CD14-positive monocyte (primary cell): ENCODE results near the gene PODN. TPM values are rescaled to one million over a fixed set of nuclear protein-coding genes. Genes with fewer than 3 reads are reported as not detected.

ENCODE experiments used
- DNase-seq, 3 donors: peaks; one replicate each; pipeline ENCODE4 v3.0.0-alpha.2; 2011 to 2022
- H2AFZ ChIP-seq: 2 replicates; pipeline ENCODE4 v1.6.0; 2012; ENCODE audit warnings: mild to moderate bottlenecking, low read depth, low read length, inconsistent platforms; ENCODE audit not compliant: insufficient read depth, poor library complexity, severe bottlenecking
- H3K27ac ChIP-seq, 2 donors: 1 replicate in 1 of 2; 2 replicates in 1 of 2; pipeline ENCODE4 v1.5.1; 2012 to 2013; ENCODE audit warnings: low read length in 2 of 2, control low read depth in 1 of 2, inconsistent platforms in 1 of 2, low read depth in 1 of 2, mild to moderate bottlenecking in 1 of 2
- H3K27me3 ChIP-seq, 2 donors: one replicate each; pipeline versions ENCODE4 v1.6.0 to v1.6.1; 2011 to 2013; ENCODE audit warnings: low read length in 2 of 2; ENCODE audit not compliant: control insufficient read depth in 2 of 2, insufficient read depth in 2 of 2
- H3K36me3 ChIP-seq, 2 donors: replicated peaks in 1 of 2; 1 replicate in 1 of 2; 2 replicates in 1 of 2; pipeline versions ENCODE4 v1.5.1 to v1.6.1; 2012 to 2013; ENCODE audit warnings: low read length in 2 of 2, control low read depth in 1 of 2, inconsistent platforms in 1 of 2, mild to moderate bottlenecking in 1 of 2; ENCODE audit not compliant: insufficient read depth in 2 of 2, control insufficient read depth in 1 of 2
- H3K4me1 ChIP-seq, 2 donors: 1 replicate in 1 of 2; 2 replicates in 1 of 2; pipeline versions ENCODE4 v1.5.1 to v1.6.1; 2012 to 2013; ENCODE audit warnings: low read length in 2 of 2, control low read depth in 1 of 2, inconsistent platforms in 1 of 2, mild to moderate bottlenecking in 1 of 2, moderate library complexity in 1 of 2; ENCODE audit not compliant: insufficient read depth in 2 of 2, control insufficient read depth in 1 of 2
- H3K4me2 ChIP-seq: replicated peaks from 2 replicates; pipeline ENCODE3; 2012; ENCODE audit warnings: low read length, moderate library complexity, mild to moderate bottlenecking; ENCODE audit not compliant: poor library complexity, severe bottlenecking; ENCODE audit errors: extremely low read depth
- H3K4me3 ChIP-seq, 3 experiments: fragments of 200-600 bp in 1 of 3; sonication (generic) in 1 of 3; replicated peaks in 1 of 3; 1 replicate in 2 of 3; 2 replicates in 1 of 3; pipeline ENCODE4 v1.5.1; 2011 to 2013; ENCODE audit warnings: low read length in 3 of 3, mild to moderate bottlenecking in 3 of 3, control low read depth in 2 of 3, low read depth in 2 of 3, inconsistent platforms in 1 of 3, moderate library complexity in 1 of 3
- H3K79me2 ChIP-seq: 2 replicates; pipeline ENCODE4 v1.6.0; 2012; ENCODE audit warnings: mild to moderate bottlenecking, control low read depth, inconsistent platforms, low read length, moderate library complexity; ENCODE audit not compliant: insufficient read depth
- H3K9ac ChIP-seq: 2 replicates; pipeline ENCODE4 v1.6.0; 2017; ENCODE audit warnings: low read length, mild to moderate bottlenecking; ENCODE audit not compliant: insufficient read depth, poor library complexity, severe bottlenecking
- H3K9me3 ChIP-seq, 2 donors: replicated peaks in 1 of 2; 1 replicate in 1 of 2; 2 replicates in 1 of 2; pipeline versions ENCODE4 v1.5.1 to v1.6.1; 2012 to 2013; ENCODE audit warnings: low read length in 2 of 2, control low read depth in 1 of 2; ENCODE audit not compliant: control insufficient read depth in 1 of 2, insufficient read depth in 1 of 2
- H4K20me1 ChIP-seq: 2 replicates; pipeline ENCODE4 v1.6.0; 2012; ENCODE audit warnings: mild to moderate bottlenecking, low read length, control low read depth, moderate library complexity; ENCODE audit not compliant: insufficient read depth
- H3K27ac Mint-ChIP-seq, 7 donors: one replicate each; pipeline ENCODE4 v1.8.0; 2020; ENCODE audit warnings: mild to moderate bottlenecking in 7 of 7, mixed read lengths in 7 of 7, moderate library complexity in 6 of 7, inconsistent platforms in 2 of 7
- H3K27me3 Mint-ChIP-seq, 3 donors: one replicate each; pipeline ENCODE4 v1.8.0; 2021 to 2022; ENCODE audit warnings: low read depth in 3 of 3, mild to moderate bottlenecking in 3 of 3, mixed read lengths in 3 of 3, moderate library complexity in 3 of 3, inconsistent platforms in 1 of 3
- H3K36me3 Mint-ChIP-seq, 2 donors: one replicate each; pipeline ENCODE4 v1.8.0; 2020; ENCODE audit warnings: mixed read lengths in 2 of 2, inconsistent platforms in 1 of 2, mild to moderate bottlenecking in 1 of 2
- H3K4me1 Mint-ChIP-seq: one replicate; pipeline ENCODE4 v1.8.0; 2020; ENCODE audit warnings: mild to moderate bottlenecking, mixed read lengths
- H3K4me3 Mint-ChIP-seq, 2 donors: one replicate each; pipeline ENCODE4 v1.8.0; 2020; ENCODE audit warnings: mild to moderate bottlenecking in 2 of 2, mixed read lengths in 2 of 2, moderate library complexity in 1 of 2
- H3K9me3 Mint-ChIP-seq, 7 donors: one replicate each; pipeline ENCODE4 v1.8.0; 2020 to 2022; ENCODE audit warnings: mixed read lengths in 7 of 7, mild to moderate bottlenecking in 6 of 7, moderate library complexity in 6 of 7, inconsistent platforms in 2 of 7
- CTCF ChIP-seq: fragments of 200-600 bp; IDR thresholded peaks from one replicate; pipeline ENCODE4 v1.8.0; 2022; ENCODE audit warnings: antibody characterized with exemption, mild to moderate bottlenecking
- WGBS: methylation state at CpG from one replicate; pipeline ENCODE4 v1.1.5; 2013; ENCODE audit warnings: missing lambda C conversion rate; ENCODE audit not compliant: insufficient coverage; 5-methylcytosine and 5-hydroxymethylcytosine counted together
- intact Hi-C, 2 donors: fragments of 100-400 bp; cut with micrococcal nuclease; formaldehyde crosslinking; loops; one replicate each; pipeline versions ENCODE4 v1.15.0 to v1.15.1; 2023
- polyA plus RNA-seq, 3 donors: library from polyadenylated mRNA; depleted of rRNA in 1 of 3; unstranded in 2 of 3; stranded (reverse) in 1 of 3; fragments of 300-500 nt in 2 of 3; fragments of >200 nt in 1 of 3; fragmentation: Illumina TruSeq in 2 of 3; gene quantifications; 1 replicate in 2 of 3; 2 replicates in 1 of 3; pipeline ENCODE4 v1.2.3, GENCODE V29; 2012 to 2021

PODN gene
- polyA plus RNA-seq, 3 donors, result not detected

DNA sequence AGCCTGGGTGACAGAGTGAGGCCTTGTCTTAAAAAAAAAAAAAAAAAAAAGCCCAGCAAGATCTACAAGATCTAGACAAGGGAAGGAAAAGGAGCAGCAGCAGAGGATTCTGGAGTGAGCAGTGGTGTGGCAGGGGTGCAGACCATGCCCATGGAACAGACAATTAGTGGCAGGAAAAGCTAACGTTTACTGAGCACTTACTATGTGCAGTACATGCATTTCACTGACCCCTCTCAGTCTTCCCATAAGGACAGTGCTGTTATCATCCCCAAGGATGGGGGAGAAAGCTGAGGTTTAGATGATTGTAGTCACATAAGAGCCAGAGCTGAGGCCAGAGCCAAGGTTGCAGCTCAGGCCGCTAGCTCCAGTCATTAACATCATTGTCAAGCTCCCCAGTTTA lies 5.9 kb downstream of the PODN start:
- no CpG with 5 or more reads among the region's 2 CpGs for WGBS
- H3K27ac Mint-ChIP-seq, result no peak overlapping the region
- intact Hi-C loops, result no loop called here

DNA sequence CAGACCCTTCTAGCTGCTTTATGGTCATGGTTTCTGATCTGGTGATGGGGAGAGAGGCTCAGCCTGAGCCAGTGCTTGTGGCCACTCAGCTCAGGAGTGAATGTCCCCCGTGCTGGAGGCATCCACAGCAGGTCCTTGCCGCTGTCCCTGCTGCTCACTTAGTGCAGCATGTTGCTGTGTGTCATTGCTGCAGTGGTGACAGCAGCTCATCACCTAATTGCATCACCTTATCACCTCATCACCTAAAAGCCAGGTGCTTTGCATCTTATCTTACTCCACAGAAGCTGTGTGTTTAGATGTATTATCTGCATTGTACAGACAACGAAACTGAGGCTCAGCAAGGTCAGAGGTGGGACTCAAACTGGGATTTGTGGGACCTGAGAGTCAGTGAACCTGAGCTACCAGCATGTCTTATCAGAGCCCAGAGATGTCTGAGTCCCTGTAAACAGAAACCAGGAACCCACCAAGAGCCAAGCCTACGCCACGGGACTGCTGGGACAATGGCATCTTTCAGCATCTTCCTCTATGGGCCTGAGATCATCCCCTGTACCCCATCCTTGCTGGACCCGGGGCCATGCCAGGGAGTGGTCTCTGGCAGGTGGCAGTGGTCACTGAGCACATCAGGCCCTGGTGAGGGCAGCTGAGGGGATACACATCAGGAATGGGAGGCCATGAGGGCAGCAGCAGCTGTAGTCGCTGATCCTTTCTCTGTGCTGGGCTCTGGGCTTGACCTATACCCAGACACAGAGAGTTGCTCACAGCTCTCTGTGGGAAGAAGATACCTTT lies 6.5 kb downstream of the PODN start:
- Mint-ChIP-seq H3K27me3 (peaks cover 7 to 12% (median 11%) of the 10 kb centered on the region in 3 donors), H3K27ac (no peak overlapping the region), H3K36me3 (no peaks in the 10 kb centered on the region), H3K4me1 (no peaks in the 10 kb centered on the region), H3K4me3 (no peak overlapping the region), H3K9me3 (no peaks in the 10 kb centered on the region)
- TF ChIP-seq CTCF, result no peak
- no peaks in the 10 kb centered on the region for H4K20me1 ChIP-seq
- no peak overlapping the region for H2AFZ ChIP-seq
- no peaks in the 10 kb centered on the region for H3K79me2 ChIP-seq
- no peak overlapping the region for H3K4me3 ChIP-seq
- DNase-seq, result no peak
- intact Hi-C loops, result no loop called here
- no peaks in the 10 kb centered on the region for H3K4me1 ChIP-seq
- WGBS, result 97% methylated on average over 5 of the region's 7 CpGs
- H3K9ac ChIP-seq, result no peak overlapping the region
- H3K36me3 ChIP-seq, result no peaks in the 10 kb centered on the region
- H3K9me3 ChIP-seq, result peaks cover 0 to under 1% of the 10 kb centered on the region in 2 donors
- no peak overlapping the region for H3K4me2 ChIP-seq
- H3K27ac ChIP-seq, result no peak overlapping the region
- peaks cover 7 to 9% of the 10 kb centered on the region in 2 donors for H3K27me3 ChIP-seq

More for the DNA sequence above, 5.9 kb downstream of the PODN start:
- Histone ChIP-seq H3K4me2 (no peak overlapping the region), H3K4me3 (no peak overlapping the region), H3K27ac (no peak overlapping the region), H3K4me1 (no peaks in the 10 kb centered on the region), H3K9me3 (peaks cover 0 to 7% of the 10 kb centered on the region in 2 donors), H2AFZ (no peak overlapping the region), H4K20me1 (no peaks in the 10 kb centered on the region), H3K9ac (no peak overlapping the region), H3K79me2 (no peaks in the 10 kb centered on the region), H3K27me3 (peaks cover 11 to 15% of the 10 kb centered on the region in 2 donors), H3K36me3 (no peaks in the 10 kb centered on the region)
- H3K4me3 Mint-ChIP-seq, result no peak overlapping the region
- peaks cover 13 to 18% (median 18%) of the 10 kb centered on the region in 3 donors for H3K27me3 Mint-ChIP-seq
- no peak for TF ChIP-seq CTCF
- peaks cover 0 to 2% (median 0%) of the 10 kb centered on the region in 7 donors for H3K9me3 Mint-ChIP-seq
- H3K36me3 Mint-ChIP-seq, result no peaks in the 10 kb centered on the region
- no peak for DNase-seq
- H3K4me1 Mint-ChIP-seq, result no peaks in the 10 kb centered on the region
